HG03521 (cell line): Measurements from ENCODE around the gene NAP1L4.
"Not testable (repeated sequence)": the region's sequence is repeated elsewhere in the genome, so short reads cannot be mapped to it uniquely, and the experiment has no call there.

Experiments used
- ATAC-seq: cut with Tn5 transposase; IDR thresholded peaks from one replicate; pipeline ENCODE4 v1.9.1; 2021; ENCODE audit warnings: mild to moderate bottlenecking, moderate library complexity; ENCODE audit not compliant: unreplicated experiment

NAP1L4 gene

DNA sequence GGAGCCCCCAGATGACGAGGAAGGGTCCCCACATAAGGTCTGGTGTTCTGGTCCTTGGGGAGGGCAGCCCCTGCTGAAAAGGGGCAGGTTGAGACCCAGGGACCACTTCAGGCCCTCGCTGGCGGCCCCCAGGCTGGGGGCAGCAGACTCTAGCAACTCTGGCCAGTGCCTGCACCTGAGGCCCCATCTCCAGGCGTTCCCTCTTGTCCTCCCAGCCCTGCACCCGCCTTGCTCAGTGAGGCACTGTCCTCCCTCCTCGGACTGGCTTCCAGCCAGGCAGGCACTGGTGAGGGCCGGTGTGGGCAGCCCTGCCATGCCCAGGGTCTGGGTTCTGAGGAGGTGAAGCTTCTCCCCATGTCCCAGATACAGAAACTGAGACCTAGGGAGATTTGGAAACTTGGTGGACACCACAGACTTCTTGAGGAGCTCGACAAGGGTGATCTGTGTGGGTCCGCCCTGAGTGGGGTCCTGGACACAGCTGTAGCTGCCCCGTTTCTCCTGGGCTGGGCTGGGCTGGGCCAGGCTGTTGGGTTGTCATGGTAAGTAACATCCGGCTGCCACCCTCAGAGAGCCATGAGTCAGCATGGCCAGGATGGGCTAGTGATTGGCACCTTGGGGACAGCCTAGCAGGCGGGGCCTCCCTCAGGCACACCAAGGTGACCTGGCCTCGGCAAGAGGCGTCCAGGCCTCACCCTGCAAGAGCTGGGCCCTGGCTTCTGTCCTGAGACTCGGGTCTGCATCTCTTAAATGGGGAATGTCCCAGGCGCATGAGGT is 51.8 kb downstream of the NAP1L4 start:
- no peak for ATAC-seq

DNA sequence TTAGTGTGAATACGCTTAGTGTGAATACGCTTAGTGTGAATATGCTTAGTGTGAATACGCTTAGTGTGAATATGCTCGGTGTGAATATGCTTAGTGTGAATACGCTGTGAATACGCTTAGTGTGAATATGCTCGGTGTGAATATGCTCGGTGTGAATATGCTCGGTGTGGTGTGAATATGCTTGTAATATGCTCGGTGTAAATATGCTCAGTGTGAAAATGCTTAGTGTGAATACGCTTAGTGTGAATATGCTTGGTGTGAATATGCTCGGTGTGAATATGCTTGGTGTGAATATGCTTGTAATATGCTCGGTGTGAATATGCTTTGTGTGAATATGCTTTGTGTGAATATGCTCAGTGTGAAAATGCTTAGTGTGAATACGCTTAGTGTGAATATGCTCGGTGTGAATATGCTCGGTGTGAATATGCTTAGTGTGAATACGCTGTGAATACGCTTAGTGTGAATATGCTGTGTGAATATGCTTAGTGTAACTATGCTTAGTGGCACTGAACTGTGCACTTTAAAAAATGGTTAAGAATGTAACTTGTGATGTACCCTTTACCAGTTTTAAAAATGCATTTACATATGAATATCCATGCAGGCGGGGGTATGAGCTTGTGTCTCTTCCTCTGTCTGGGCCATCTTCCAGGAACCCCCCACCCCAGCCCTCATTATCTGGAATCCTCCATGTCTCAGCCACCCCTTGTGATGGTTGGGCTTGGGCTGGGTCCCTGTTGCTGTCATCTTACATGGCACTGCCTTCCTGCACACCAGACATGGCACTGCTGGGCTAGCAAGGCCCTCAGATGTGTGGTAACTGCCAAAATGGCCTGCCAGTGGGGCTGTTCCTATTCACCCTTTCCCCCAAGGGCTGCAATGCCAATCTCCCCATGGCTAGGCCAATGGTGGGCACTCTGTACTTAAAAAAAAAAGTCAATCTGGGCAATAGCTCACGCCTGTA is 53.4 kb downstream of the NAP1L4 start:
- ATAC-seq = not testable (repeated sequence)

DNA sequence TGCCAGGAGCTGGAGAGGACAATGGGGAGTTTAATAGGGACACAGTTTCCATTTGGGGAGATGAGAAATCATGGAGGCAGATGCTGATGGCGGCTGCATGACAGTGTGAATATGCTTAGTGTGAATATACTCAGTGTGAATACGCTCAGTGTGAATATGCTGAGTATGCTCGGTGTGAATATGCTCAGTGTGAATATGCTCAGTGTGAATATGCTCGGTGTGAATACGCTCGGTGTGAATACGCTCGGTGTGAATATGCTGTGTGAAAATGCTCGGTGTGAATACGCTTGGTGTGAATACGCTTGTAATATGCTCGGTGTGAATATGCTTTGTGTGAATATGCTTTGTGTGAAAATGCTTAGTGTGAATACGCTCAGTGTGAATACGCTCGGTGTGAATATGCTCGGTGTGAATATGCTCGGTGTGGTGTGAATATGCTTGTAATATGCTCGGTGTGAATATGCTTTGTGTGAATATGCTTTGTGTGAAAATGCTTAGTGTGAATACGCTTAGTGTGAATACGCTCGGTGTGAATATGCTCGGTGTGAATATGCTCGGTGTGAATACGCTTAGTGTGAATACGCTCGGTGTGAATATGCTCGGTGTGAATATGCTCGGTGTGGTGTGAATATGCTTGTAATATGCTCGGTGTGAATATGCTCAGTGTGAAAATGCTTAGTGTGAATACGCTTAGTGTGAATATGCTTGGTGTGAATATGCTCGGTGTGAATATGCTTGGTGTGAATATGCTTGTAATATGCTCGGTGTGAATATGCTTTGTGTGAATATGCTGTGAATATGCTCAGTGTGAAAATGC is 54.3 kb downstream of the NAP1L4 start:
- not testable (repeated sequence) for ATAC-seq

DNA sequence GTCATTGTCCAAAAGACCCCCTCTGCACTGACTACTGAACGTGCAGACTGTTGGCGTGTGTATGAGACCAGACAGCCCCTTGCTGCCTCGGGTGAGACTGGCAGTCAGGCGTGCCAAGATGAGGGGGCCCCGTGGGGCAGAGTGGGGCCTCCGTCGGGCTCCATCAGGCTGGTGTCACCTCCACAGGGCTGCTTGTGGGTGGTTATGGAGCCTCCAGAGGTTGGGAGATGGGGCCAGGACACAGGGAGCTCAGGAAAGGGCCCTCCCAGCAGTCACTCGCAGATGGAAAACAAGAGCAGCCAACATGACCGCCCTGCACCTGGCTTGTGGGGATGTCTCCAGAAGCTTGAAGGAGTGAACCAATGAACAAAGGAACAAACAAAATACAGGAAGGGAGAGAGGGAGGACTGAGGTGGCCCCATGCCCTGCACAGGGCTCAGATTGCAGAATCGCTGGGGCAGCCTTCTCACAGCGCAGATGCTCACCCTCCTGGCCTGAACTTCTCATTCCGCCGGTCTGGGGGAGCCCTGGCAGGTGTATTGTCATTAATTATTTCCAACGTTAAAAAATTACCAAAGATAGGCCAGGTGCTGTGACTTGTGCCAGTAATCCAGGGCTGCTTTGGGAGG is 57.4 kb downstream of the NAP1L4 start:
- no peak for ATAC-seq

DNA sequence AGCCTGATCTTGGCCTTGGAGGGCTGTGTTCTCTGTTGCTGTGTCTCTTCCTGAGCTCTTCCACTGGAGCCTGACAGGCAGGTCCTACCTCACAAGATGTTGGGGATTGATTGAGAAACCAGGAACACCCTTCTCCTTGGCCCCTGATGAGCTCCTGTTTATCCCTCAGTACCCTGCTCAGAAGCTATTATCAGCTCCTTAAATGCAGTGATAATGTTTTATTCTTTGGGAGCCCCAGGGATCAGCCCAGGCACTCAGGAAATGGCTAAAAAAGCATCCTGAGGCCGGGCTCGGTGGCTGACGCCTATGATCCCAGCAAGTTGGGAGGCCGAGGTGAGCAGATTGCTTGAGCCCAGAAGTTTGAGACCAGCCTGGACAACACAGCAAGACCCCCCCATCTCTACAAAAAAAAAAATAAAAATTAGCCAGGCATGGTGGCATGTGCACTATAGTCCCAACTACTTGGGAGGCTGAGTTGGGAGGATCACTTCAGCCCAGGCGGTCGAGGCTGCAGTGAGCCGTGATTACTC is 58.0 kb downstream of the NAP1L4 start:
- ATAC-seq = no peak

DNA sequence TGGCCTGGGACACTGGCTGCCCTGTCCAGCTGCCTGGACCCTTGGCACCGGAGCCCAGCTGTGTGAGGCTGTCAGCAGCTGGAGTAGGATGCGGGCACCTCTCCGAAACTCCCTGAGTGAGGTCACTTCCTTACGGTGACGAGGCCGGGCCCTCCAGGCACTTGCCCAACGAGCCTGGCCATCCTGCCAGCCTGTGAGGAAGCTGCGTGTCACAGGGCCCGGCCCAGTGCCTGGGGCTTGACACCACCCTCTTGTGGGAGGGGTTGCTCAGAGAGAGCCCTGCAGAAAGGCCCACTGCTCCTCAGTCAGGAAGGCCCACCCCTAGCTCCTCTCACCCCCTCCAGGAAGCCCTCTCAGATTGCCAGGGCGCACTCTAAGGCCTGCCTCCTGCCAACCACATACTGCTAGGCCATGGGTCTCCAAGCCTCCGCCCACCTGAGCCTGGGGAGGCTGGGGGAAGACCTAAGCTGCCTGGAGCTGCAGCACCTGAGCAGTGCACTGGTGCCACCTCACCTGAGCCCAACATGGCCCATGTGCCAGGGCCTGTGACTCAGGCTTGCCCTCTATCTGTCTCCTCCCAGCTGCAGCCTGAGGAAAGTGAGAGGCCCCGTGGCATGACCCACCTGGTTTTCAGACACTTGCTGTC is 58.6 kb downstream of the NAP1L4 start:
- no peak for ATAC-seq

DNA sequence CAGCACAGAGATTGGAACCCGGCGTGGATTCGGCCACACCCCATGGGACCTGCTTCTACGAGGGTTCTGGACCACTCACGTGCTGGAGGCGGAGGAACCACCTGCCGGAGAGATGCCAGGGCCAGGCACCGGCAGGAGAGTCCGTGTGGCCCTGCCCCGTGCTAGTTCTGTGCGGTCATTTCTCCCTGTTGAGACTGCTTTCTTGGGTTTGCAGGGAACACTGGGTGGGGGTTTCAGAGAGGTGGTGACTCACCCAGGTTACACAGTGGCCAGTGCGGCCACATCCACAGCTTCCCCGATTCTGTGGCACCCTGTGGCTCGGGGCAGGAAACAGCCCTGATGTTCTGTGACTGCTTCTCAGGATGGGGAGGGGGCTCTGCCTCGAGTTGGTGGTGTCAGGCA is 59.3 kb downstream of the NAP1L4 start:
- ATAC-seq = no peak

DNA sequence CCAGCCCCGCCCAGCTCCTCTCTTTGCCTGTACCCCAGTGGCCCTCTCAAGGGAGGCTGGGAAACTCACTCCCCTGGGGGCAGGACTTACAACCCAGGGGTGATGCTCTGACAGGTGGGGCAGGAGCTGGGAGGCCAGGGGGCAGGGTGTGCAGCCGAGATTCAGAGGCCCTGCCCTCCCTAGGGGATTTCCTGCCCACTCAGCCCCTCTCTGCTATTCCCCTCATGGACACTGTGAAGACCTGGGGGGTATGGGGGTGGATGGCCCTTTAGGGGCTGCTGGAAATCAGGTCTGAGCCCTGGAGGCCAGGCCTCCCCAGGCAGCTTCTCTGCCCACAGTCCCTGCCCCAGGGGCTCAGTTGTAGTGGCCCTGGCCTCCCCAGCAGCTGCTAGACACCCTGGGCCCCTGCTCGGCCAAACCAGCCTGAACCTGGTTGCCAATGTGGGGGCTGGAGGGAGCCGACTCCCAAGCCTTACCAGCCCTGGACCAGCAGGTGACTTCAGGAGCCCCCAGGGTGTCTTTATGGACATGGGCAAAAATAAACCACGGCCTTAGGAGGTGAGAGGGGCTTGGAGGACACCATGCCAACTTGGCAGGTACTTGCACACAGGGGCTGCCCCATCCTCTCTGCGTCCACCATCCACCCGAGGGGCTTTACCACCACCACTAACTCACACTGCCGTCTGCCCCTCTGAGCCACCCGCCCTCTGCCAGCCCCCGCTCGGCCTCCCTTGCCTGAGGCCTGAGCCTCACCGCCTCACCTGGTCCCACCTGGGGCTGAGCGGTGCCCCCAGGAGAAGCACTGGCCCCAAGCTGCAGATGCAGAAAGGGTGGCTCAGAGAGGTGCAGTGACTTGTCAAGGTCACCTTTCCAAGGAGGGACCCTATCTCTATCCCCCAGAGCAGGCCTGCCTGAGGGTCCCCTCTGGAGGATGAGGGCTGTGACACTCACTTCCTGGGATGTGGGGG is 60.1 kb downstream of the NAP1L4 start:
- no peak for ATAC-seq

DNA sequence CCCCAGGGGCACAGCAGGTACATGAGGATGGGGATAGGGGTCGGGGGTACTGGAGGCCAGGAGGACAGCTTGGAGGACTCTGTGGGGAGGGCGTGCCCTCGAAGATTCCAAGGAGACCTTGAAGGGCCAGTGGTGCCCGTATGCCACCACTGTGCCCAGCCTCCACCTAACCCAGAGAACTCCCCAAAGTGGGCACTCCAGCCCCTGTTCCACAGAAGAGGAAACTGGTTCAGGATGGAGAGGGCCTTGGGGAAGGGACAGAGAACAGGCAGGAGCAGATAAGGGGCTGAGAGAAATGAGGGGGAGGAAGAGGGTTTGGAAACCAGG is 60.7 kb downstream of the NAP1L4 start:
- ATAC-seq = no peak

DNA sequence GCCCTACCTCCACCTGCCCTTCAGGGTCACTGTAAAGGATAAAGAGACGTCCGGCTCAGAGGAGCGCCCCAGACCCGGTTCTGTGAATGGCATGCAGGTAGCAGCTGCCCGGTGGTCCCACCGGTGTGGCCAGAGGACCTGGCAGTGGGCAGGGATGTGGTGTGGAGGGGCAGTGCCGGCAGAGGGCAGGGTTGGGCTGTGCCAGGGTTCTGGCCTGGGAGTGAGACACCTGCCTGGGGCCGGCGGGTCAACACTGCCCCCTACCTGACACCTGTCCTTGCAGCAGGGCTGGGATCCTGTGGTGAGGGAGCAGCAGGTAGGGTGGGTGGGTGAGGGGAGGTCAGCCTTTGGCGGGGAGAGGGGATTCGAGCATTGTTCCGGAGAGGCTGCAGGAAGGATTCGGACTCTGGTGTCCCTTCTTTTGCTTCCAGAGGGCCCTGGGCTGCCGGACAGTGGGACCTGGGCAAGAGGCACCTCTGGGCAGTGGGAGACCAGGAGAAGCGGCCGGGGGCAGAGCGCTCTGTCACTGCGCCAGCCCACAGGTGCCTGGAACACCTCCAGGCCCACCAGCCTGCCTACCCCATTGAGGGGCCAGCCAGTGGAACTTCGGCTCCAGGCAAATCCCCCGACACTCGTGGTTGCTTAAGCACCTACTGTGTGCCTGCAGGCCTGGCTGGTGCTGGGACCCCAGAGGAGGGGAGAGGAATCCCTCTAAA is 61.3 kb downstream of the NAP1L4 start:
- ATAC-seq = no peak

DNA sequence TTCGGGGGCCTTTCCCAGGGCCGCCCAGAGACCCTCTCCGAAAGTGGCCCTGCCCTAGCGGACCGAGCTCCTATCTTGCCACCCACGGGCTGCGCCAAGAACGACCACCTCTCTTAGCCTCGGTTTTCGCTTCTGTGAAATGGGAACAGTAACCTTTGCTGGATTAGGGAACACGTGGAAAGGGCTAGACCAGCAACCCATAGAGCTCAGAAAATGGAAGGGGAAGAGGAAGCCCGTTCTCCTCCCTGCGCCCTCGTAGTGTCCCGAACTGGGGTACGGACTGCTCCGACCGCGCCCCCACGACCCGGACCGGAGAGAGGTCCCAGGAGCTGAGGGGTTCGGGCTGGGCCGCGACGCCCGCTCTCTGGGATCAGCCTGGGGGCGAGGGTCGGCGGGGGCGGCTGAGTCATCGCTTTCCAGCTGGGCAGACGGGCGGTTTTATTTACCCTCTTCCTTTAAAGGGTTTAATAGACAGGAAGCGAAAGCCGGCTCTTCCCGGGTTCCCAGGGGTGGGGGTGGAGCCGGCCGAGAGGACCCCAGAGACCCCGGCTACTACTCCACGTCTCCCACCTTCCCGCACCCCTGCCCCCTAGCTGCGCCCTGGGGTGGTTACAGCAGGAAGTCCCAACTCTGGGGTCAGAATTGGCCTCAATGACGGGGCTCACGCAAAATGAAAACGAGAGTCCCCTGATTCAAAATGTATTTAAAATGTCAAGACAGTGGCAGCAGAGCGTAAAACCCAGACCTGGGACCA is 62.0 kb downstream of the NAP1L4 start:
- no peak for ATAC-seq

DNA sequence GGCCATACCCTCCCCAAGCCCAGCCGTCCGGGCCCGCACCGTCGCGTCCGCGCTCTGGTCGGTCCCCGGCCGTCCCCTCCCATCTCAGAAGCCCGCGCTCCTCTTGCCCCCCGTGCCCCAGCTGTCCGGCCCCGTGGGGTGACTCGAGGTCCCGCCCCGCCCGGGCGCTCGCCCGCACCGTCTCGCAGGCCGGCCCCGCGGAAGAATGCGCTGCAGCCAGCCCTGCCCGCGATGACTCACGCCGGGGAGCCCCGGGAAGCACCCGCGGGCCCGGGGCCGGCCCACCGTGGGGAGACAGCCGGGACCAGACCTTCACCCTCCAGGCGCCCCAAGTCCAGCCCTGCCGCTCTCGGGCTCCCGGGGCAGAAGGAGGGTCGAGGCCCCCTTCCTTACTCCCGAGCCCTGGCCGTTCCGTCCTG is 62.6 kb downstream of the NAP1L4 start:
- ATAC-seq = no peak

DNA sequence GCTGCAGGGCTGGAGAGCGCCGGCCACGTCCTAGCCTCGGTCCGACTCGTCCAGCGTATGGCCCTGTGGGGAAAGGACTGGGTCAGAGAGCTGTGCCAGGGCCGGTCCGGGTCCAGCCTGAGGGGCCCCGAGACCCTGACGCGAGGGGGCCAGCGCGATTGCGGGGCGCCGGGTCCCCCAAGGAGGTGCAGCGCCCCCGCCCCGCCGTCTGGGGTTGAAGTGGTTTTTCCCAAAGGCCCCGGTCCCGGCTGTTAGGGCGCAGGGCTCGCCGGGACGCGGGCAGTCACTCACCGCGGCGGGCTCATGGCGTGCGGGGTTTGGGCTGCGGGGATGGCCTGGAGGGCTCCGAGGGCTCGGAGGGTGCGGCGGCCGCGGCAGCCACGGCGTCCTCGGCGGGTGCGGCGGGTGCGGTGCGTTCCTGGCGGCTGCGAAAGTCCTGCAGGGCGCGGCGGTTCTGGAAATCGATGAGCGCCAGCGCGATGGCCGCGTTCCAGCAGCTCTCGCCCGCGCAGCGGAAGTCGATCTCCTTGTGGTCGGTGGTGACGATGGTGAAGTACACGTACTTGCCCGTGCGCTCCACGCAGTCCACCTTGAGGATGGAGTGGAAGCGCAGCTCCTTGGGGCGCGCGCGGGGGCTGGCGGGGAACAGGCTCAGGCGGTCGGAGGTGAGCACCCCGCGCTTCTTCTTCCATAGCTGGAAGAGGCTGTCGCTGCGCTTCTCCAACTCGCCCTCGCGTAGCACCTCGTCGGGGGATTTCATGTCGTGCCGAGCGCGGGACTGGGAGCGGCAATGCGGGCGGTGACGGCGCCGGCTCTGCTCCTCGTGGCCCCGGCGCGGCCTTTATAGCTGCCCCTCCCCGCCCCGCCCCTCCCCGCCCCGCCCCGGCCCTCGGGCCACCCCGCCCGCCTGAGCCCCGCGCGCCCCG is 63.3 kb downstream of the NAP1L4 start, which contains the start of gene PHLDA2:
Gene PHLDA2, minus strand, starts transcription at position 816 of the 926 bp plus-strand sequence. Its CDS starts 56 bp downstream, at position 760.
- ATAC-seq = no peak

DNA sequence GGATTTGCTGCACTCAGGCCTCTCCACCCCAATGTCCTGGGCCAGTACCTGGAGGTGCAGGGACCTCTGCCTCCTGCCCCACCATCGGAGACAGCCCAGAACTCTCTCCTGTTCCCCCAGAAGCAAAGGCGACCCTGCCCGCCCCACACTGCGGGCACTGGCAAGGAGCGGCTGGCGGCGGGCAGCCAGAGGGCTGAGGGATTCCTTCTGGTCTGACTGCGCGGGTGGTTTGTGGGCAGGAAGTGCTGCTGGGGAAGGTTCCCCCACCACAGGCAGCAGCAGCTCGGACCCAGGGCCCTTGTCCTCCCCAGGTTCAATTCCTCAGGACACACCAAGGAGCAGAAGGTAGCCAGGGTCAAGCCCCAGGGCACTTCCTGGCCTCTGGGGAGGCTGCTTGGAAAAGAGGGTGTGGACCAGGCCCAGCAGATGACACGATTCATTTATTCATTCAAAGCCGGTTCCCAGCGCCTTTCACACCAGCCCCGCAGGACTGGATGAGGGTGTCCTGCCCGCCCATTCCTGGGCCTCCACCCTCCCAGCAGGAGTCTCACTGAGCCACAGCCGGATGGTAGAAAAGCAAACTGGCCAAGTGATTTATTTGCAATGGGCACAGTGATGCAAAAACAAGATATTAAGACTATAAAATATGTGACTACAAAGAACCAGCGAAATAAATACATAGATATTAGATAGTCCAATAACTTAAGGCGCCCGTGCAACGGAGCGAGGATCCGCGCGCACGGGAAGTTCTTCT is 64.1 kb downstream of the NAP1L4 start:
- ATAC-seq = no peak

DNA sequence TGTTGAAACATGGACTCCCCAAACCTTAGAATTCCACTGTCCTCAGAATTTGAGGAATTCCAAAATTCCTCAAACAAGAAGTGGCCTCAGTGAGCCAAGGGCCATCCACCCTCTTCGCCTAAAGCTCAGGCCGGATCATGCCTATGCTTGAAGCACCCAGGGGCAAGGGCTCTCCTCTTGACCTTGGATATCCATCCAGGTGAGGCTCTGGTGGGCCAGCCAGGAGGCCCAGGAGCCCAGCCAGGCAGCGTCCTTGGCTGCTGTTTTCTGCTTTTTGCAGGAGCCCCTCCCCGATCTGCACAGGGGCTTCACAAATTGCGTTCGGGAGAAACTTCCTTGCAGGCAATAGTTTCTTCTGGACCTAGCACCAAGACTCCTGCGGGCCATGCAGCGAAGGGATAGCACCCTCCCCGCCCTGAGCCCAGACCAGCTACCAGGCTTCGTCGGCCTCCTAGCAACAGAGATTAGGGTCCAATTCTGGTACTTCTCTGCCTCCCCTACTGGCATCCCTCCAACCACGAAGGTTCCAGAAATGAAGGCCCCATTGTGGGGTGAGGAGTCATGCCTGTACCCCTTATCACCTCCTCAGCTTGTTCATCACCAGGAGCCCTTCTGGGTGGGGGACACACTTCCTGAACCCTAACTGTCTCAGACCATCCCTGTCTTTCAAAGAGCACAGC is 64.9 kb downstream of the NAP1L4 start:
- no peak for ATAC-seq
